T-helper 17 cell (primary cell): ENCODE results near the gene ZC3H7A. TPM values are rescaled to one million over a fixed set of nuclear protein-coding genes. Genes with fewer than 3 reads are reported as not detected.

Experiments
- ATAC-seq: fragments of 150-1000 bp; cut with Tn5 transposase; 2 replicates; pipeline ENCODE4 v1.10.0; 2021; ENCODE audit warnings: mild to moderate bottlenecking, moderate library complexity
- DNase-seq, 3 donors: peaks; one replicate each; pipeline versions ENCODE4 v3.0.0 to v3.0.0-alpha.2; 2020 to 2021
- H3K9me3 ChIP-seq: one replicate; pipeline ENCODE4 v1.7.0; 2013; ENCODE audit warnings: low read length, mild to moderate bottlenecking; ENCODE audit not compliant: control insufficient read depth, poor library complexity, severe bottlenecking
- H3K27ac Mint-ChIP-seq: one replicate; pipeline ENCODE4 v1.8.0; 2022; ENCODE audit warnings: mild to moderate bottlenecking, moderate library complexity, mixed read lengths
- H3K27me3 Mint-ChIP-seq: one replicate; pipeline ENCODE4 v1.8.0; 2022; ENCODE audit warnings: mixed read lengths
- H3K36me3 Mint-ChIP-seq: one replicate; pipeline ENCODE4 v1.8.0; 2022; ENCODE audit warnings: low read depth, mixed read lengths
- H3K4me1 Mint-ChIP-seq: one replicate; pipeline ENCODE4 v1.8.0; 2022; ENCODE audit warnings: mild to moderate bottlenecking, mixed read lengths
- H3K4me3 Mint-ChIP-seq: one replicate; pipeline ENCODE4 v1.8.0; 2022; ENCODE audit warnings: mild to moderate bottlenecking, moderate library complexity, mixed read lengths
- total RNA-seq, 4 donors: library from RNA in 2 of 4; stranded (reverse) in 2 of 4; gene quantifications; one replicate each; pipeline ENCODE4 v1.2.3 and lab custom pipeline; 2022 to 2026

The ZC3H7A gene
- total RNA-seq, 2 donors from 2014 or later, result 111 to 117 TPM

GRCh38 chr16:11780991-11781680 lies 15.9 kb downstream of the ZC3H7A start:
- Mint-ChIP-seq H3K4me3 (peak overlapping the region; percentile 47), H3K27me3 (no peaks in the 10 kb centered on the region), H3K27ac (peak overlapping the region; percentile 100), H3K4me1 (peaks cover 26% of the 10 kb centered on the region), H3K36me3 (no peaks in the 10 kb centered on the region)
- H3K9me3 ChIP-seq, result no peaks in the 10 kb centered on the region
- ATAC-seq (no peak), DNase-seq (no peak)

- H3K9me3 ChIP-seq, result no peaks in the 10 kb centered on the region
- peaks cover 20% of the 10 kb centered on the region for H3K4me1 Mint-ChIP-seq
- no peak for DNase-seq
- H3K27ac Mint-ChIP-seq, result peak overlapping the region; percentile 83
- no peak overlapping the region for H3K4me3 Mint-ChIP-seq
- H3K27me3 Mint-ChIP-seq, result no peaks in the 10 kb centered on the region
- H3K36me3 Mint-ChIP-seq, result no peaks in the 10 kb centered on the region
- ATAC-seq, result no peak
Measured at GRCh38 chr16:11779074-11779473, 18.0 kb downstream of the ZC3H7A start.

- Mint-ChIP-seq H3K4me1 (peaks cover 4% of the 10 kb centered on the region), H3K27me3 (no peaks in the 10 kb centered on the region), H3K36me3 (no peaks in the 10 kb centered on the region), H3K27ac (peak overlapping the region; percentile 59), H3K4me3 (no peak overlapping the region)
- no peak for ATAC-seq
- no peak for DNase-seq
- H3K9me3 ChIP-seq, result no peaks in the 10 kb centered on the region
Measured at GRCh38 chr16:11774065-11774626, 22.9 kb downstream of the ZC3H7A start.

GRCh38 chr16:11768849-11769248 lies 28.2 kb downstream of the ZC3H7A start:
- no peaks in the 10 kb centered on the region for H3K9me3 ChIP-seq
- no peaks in the 10 kb centered on the region for H3K27me3 Mint-ChIP-seq
- peaks cover 9% of the 10 kb centered on the region for H3K4me1 Mint-ChIP-seq
- H3K4me3 Mint-ChIP-seq, result peak overlapping the region; percentile 12
- peak overlapping the region; percentile 89 for H3K27ac Mint-ChIP-seq
- ATAC-seq (peak; percentile 12), DNase-seq (no peak)
- peaks cover 3% of the 10 kb centered on the region for H3K36me3 Mint-ChIP-seq

- Mint-ChIP-seq H3K4me3 (no peak overlapping the region), H3K27me3 (no peaks in the 10 kb centered on the region), H3K36me3 (peaks cover 9% of the 10 kb centered on the region), H3K4me1 (peaks cover 2% of the 10 kb centered on the region), H3K27ac (peak overlapping the region; percentile 51)
- no peak for ATAC-seq
- H3K9me3 ChIP-seq, result no peaks in the 10 kb centered on the region
- no peak for DNase-seq
Measured at GRCh38 chr16:11762431-11762830, 34.6 kb downstream of the ZC3H7A start.

- Mint-ChIP-seq H3K4me1 (peaks cover 4% of the 10 kb centered on the region), H3K27ac (peak overlapping the region; percentile 76), H3K4me3 (no peak overlapping the region), H3K36me3 (peaks cover 14% of the 10 kb centered on the region), H3K27me3 (no peaks in the 10 kb centered on the region)
- no peaks in the 10 kb centered on the region for H3K9me3 ChIP-seq
- no peak for DNase-seq
- ATAC-seq, result peak; percentile 32
Measured at GRCh38 chr16:11759997-11760396, 37.1 kb downstream of the ZC3H7A start.

- H3K9me3 ChIP-seq, result no peaks in the 10 kb centered on the region
- Mint-ChIP-seq H3K4me1 (peaks cover 4% of the 10 kb centered on the region), H3K4me3 (no peak overlapping the region), H3K27ac (peak overlapping the region; percentile 76), H3K36me3 (peaks cover 15% of the 10 kb centered on the region), H3K27me3 (no peaks in the 10 kb centered on the region)
- ATAC-seq, result no peak
- DNase-seq, result no peak
Measured at GRCh38 chr16:11759163-11759834, 37.8 kb downstream of the ZC3H7A start.

GRCh38 chr16:11757671-11758545 lies 39.1 kb downstream of the ZC3H7A start:
- no peaks in the 10 kb centered on the region for H3K9me3 ChIP-seq
- Mint-ChIP-seq H3K27me3 (no peaks in the 10 kb centered on the region), H3K4me1 (peaks cover 4% of the 10 kb centered on the region), H3K27ac (no peak overlapping the region), H3K4me3 (no peak overlapping the region), H3K36me3 (peaks cover 15% of the 10 kb centered on the region)
- DNase-seq (no peak), ATAC-seq (no peak)

- ATAC-seq (no peak), DNase-seq (no peak)
- Mint-ChIP-seq H3K27ac (peak overlapping the region; percentile 53), H3K4me1 (peaks cover 4% of the 10 kb centered on the region), H3K27me3 (no peaks in the 10 kb centered on the region), H3K4me3 (no peak overlapping the region), H3K36me3 (peaks cover 13% of the 10 kb centered on the region)
- no peaks in the 10 kb centered on the region for H3K9me3 ChIP-seq
Measured at GRCh38 chr16:11756248-11756647, 40.8 kb downstream of the ZC3H7A start.

- no peak overlapping the region for H3K4me3 Mint-ChIP-seq
- H3K4me1 Mint-ChIP-seq, result peaks cover 2% of the 10 kb centered on the region
- peaks cover 13% of the 10 kb centered on the region for H3K36me3 Mint-ChIP-seq
- no peak for DNase-seq
- peak overlapping the region; percentile 53 for H3K27ac Mint-ChIP-seq
- ATAC-seq, result no peak
- no peaks in the 10 kb centered on the region for H3K9me3 ChIP-seq
- H3K27me3 Mint-ChIP-seq, result no peaks in the 10 kb centered on the region
Measured at GRCh38 chr16:11755022-11755760, 41.9 kb downstream of the ZC3H7A start.

- ATAC-seq, result no peak
- Mint-ChIP-seq H3K27ac (peak overlapping the region; percentile 82), H3K36me3 (peaks cover 14% of the 10 kb centered on the region), H3K4me1 (peaks cover 7% of the 10 kb centered on the region), H3K27me3 (no peaks in the 10 kb centered on the region), H3K4me3 (no peak overlapping the region)
- DNase-seq, result no peak
- H3K9me3 ChIP-seq, result no peaks in the 10 kb centered on the region
Measured at GRCh38 chr16:11752856-11753255, 44.2 kb downstream of the ZC3H7A start.

GRCh38 chr16:11750056-11750455 lies 47.0 kb downstream of the ZC3H7A start:
- no peaks in the 10 kb centered on the region for H3K9me3 ChIP-seq
- no peak for DNase-seq
- Mint-ChIP-seq H3K4me3 (peak overlapping the region; percentile 71), H3K4me1 (peaks cover 6% of the 10 kb centered on the region), H3K36me3 (peaks cover 9% of the 10 kb centered on the region), H3K27ac (peak overlapping the region; percentile 84), H3K27me3 (no peaks in the 10 kb centered on the region)
- ATAC-seq, result no peak
